Fibroblast of mammary gland (primary cell): ENCODE results near the gene WDR64.

ENCODE experiments used
- DNase-seq: peaks from one replicate; pipeline ENCODE4 v3.0.0-alpha.2; 2010; ENCODE audit warnings: low read depth
- H3K4me3 ChIP-seq: 2 replicates; pipeline ENCODE4 v1.5.1; 2011; ENCODE audit warnings: low read depth, mild to moderate bottlenecking, low read length, moderate library complexity; ENCODE audit not compliant: control insufficient read depth
- TF ChIP-seq, protein P1 (sequence below): conservative IDR thresholded peaks from 2 replicates; pipeline ENCODE4 v1.5.1; 2011; ENCODE audit warnings: low read depth, low read length, inconsistent platforms; ENCODE audit not compliant: control insufficient read depth, insufficient read depth

The WDR64 gene

DNA sequence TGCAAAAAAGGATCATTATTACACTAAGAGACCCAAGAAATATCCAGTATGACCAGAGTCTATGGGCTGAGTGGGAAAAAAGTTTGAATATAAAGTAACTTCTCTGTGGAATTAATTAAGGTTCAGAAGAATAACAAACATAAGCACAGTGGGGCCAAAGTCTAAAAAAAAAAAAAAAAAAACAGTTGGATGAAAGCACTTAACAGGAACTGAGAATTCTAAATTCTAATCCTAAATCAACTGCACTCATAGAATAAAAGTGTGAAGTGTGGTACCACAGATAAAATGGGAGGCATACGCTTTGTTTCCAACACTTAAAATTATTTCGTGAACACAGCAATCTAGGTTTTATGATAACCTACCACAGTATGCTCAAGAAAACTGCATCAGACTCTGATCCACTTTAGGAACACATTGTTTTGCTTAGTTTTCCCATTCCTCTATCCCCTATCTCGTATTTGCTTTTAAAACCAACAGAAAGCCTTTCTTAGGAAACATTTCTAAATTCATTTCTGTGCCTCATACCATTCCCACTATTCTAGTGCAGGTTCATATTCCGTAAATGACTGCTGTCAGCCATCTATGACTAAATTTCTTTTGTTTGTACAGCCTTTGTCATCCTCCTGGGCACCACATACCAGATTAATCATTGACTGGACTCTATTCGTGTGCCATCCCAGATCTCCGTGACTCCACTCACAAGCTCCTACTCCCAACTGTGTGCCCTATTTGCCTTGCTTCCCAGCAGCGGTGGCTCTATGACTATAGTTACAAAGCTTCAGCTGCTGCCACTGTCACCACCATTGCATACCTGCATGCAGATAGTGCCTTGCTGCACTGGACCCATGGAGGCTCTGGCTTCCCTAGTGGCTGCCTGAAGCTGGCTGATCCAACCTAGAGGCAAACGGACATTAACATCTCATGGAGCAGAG, 36.8 kb upstream of the WDR64 start:
- TF ChIP-seq, protein P1, sequence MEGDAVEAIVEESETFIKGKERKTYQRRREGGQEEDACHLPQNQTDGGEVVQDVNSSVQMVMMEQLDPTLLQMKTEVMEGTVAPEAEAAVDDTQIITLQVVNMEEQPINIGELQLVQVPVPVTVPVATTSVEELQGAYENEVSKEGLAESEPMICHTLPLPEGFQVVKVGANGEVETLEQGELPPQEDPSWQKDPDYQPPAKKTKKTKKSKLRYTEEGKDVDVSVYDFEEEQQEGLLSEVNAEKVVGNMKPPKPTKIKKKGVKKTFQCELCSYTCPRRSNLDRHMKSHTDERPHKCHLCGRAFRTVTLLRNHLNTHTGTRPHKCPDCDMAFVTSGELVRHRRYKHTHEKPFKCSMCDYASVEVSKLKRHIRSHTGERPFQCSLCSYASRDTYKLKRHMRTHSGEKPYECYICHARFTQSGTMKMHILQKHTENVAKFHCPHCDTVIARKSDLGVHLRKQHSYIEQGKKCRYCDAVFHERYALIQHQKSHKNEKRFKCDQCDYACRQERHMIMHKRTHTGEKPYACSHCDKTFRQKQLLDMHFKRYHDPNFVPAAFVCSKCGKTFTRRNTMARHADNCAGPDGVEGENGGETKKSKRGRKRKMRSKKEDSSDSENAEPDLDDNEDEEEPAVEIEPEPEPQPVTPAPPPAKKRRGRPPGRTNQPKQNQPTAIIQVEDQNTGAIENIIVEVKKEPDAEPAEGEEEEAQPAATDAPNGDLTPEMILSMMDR: no peak
- H3K4me3 ChIP-seq: no peak overlapping the region
- DNase-seq: peak; percentile 20

DNA sequence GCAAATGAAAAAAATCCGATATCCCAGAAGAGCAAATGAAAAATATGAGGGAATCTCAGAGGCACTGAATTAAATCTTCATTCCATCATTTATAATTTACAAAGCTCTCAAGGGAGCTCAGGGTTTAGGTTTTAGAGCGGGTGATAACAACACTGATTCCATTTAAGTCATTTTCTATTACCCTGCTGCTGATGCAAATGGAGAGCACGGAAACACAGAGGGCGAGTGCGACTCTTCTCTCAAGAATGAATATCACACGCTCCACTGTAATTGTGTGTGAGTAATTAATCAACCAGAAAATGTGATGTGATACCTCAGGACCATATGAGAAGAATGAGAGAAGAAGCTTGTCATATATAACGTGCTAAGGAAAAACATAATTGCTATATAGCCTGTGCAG, 34.7 kb upstream of the WDR64 start:
- TF ChIP-seq, protein P1: no peak
- H3K4me3 ChIP-seq: no peak overlapping the region
- DNase-seq: no peak

DNA sequence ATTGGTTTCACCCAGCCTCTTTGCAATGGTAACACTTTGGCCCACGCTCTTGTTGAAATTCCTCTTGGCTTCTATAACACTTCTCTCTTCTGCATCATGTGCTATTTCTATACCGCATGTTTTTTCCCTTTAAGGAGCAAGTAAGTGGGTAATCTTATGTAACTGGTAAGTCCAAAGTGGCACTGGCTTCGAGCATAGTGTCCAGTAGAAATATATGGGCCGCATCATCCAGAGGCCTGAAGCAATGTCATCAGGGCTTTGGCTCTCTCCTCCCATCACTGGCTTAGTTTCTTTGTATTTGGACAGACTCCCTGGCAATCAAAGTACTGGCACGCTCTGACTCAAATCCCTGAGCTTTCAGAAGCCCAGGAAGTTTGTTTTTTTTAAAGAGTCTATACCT, 29.4 kb upstream of the WDR64 start:
- no peak overlapping the region for H3K4me3 ChIP-seq
- TF ChIP-seq, protein P1: no peak
- peak; percentile 52 for DNase-seq

DNA sequence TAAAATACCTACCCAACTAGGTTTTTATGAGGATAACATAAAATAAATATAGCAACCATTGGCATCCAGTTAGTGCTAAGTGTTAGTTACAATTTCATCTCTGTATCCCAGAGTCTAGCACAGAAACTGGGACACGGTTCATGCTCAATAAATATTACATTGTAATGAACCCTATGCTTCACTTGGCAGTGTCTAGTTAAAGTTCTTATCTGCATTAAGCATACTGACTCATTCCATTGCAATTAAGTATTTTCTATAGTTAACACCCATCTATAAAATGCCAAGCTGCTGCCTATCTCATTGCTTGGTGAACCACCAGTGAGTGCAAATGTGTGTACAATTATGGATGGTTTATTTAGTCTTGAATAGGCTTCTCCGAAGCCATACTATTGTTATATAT, 27.1 kb upstream of the WDR64 start:
- H3K4me3 ChIP-seq: no peak overlapping the region
- no peak for DNase-seq
- TF ChIP-seq, protein P1: no peak

DNA sequence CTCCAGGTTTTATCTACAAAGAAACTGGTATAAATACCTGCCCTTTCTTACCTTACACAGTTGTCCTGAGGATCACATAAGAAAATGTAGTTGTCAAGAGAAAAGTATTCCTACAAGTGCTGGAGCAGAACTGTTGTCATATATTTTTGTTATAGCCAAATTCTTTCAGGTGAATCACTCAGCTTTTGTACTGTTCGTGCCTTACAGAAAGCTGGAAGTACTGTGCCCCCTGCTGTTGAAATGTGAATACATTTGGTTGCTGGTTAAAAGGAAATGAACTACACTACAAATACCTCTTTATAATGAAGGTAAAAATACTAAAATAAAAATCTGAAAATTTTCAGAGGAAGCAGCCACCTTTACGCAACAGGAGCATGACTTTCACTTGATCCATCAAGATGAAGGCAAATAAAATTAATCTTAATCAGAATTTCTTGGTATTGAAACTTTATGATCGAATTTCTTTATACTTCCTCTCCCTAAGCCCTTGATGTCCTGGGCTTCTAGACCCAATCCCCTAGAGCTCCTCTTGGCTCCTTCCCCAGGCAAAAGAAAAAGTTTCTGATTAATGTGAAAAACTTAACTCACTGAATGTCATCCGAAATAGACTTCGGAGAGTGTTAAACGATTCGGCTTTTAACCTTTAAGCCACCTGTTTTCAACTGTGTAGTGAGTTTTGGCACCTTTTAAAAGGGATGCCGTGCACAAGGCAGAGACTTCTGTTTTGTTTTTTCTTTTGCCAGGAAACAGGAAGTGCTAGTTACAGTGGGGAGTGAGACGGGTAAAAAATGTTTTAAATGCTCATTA, 24.4 kb upstream of the WDR64 start:
- TF ChIP-seq, protein P1: peak; percentile 69

DNA sequence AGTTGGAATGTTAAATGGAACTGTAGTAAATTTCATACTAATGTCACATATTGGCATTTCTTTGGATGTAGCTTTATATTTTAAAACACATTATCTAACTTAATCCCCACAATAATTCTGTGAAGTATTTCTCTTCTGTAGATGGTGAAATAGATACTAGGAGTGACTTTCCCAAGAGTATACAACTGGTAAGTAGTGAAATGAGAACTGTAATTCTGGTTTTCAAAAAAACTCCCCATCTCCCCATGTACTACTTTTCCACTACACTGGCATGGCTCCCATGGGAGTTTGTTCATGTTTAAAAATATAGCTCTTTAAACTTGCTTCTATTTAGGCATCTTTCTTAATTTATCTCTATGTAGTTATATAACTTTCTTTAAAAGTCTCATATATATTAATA, 22.1 kb upstream of the WDR64 start:
- no peak overlapping the region for H3K4me3 ChIP-seq
- DNase-seq: no peak
- TF ChIP-seq, protein P1: no peak

More for the DNA sequence above, 24.4 kb upstream of the WDR64 start:
- peak; percentile 86 for DNase-seq
- H3K4me3 ChIP-seq: no peak overlapping the region
